ENCODE results near the gene PSME3IP1.

GRCh38 chr16:57125376-57125775 is 60.5 kb downstream of the PSME3IP1 start:
- TF ChIP-seq CTCF (IDR thresholded peaks at IDR 0.05) = no peak
- TF ChIP-seq POLR2AphosphoS5 (IDR thresholded peaks at IDR 0.05) = no peak
- TF ChIP-seq EP300 (IDR thresholded peaks at IDR 0.05; ENCODE audit: low read depth) = no peak
- no peak for TF ChIP-seq POLR2A (IDR thresholded peaks at IDR 0.05)
